Cardiac muscle cell (in vitro differentiated cells and primary cell): Measurements from ENCODE around the gene MEX3A. TPM values are rescaled to one million over a fixed set of nuclear protein-coding genes. Genes with fewer than 3 reads are reported as not detected.
A peak's percentile ranks its signal among the peaks of the same experiment; 100 is the strongest.
"Not testable (repeated sequence)": the region's sequence is repeated elsewhere in the genome, so short reads cannot be mapped to it uniquely, and the experiment has no call there.

Experiments
- DNase-seq, 2 donors: peaks; one replicate each; pipeline versions ENCODE4 v3.0.0 to v3.0.0-alpha.2; 2010 to 2017; ENCODE audit warnings: low read depth in 1 of 2, low spot score in 1 of 2
- H3K27ac ChIP-seq: fragments of 200-600 bp; sonication (generic); 2 replicates; pipeline ENCODE4 v1.5.1; 2016
- H3K27me3 ChIP-seq: fragments of 200-600 bp; sonication (generic); 2 replicates; pipeline ENCODE4 v1.6.0; 2016; ENCODE audit warnings: control low read depth
- H3K36me3 ChIP-seq: fragments of 200-600 bp; sonication (generic); 2 replicates; pipeline ENCODE4 v1.5.1; 2016; ENCODE audit warnings: control low read depth
- H3K4me1 ChIP-seq: fragments of 200-600 bp; sonication (generic); 2 replicates; pipeline ENCODE4 v1.8.1; 2017; ENCODE audit warnings: low read depth, mild to moderate bottlenecking, mixed run types
- H3K4me3 ChIP-seq: fragments of 200-600 bp; sonication (generic); 2 replicates; pipeline ENCODE4 v1.5.1; 2016; ENCODE audit warnings: mild to moderate bottlenecking
- H3K9me3 ChIP-seq: fragments of 200-600 bp; sonication (generic); 2 replicates; pipeline ENCODE4 v1.5.1; 2017; ENCODE audit warnings: low read depth, mild to moderate bottlenecking, control low read depth
- CTCF ChIP-seq: IDR thresholded peaks from 2 replicates; pipeline ENCODE4 v1.5.1; 2012; ENCODE audit warnings: low read depth, mild to moderate bottlenecking, low read length
- polyA plus RNA-seq: library from polyadenylated mRNA; unstranded; fragments of >200 nt; fragmentation: Nextera tagmentation; extraction: Ambion mirVana; gene quantifications from 2 replicates; pipeline ENCODE4 v1.2.1, GENCODE V29; 2016
- total RNA-seq: library from RNA; depleted of rRNA; stranded (reverse); fragments of >200 nt; gene quantifications from 2 replicates; pipeline ENCODE4 v1.2.3, GENCODE V29; 2016

MEX3A gene
- total and polyA plus RNA-seq, 2 experiments from 2014 or later = 17.2 to 58.6 TPM

- no peak overlapping the region for H3K27ac ChIP-seq
- H3K4me3 ChIP-seq = no peak overlapping the region
- peak; percentile 2 for TF ChIP-seq CTCF
- peaks cover 52% of the 10 kb centered on the region for H3K4me1 ChIP-seq
- DNase-seq = no peak
- H3K9me3 ChIP-seq = no peaks in the 10 kb centered on the region
- no peaks in the 10 kb centered on the region for H3K27me3 ChIP-seq
- no peaks in the 10 kb centered on the region for H3K36me3 ChIP-seq
Measured at GRCh38 chr1:156119503-156120209, 37.4 kb upstream of the MEX3A start.

- H3K9me3 ChIP-seq = no peaks in the 10 kb centered on the region
- no peaks in the 10 kb centered on the region for H3K36me3 ChIP-seq
- H3K4me1 ChIP-seq = peaks cover 41% of the 10 kb centered on the region
- H3K27me3 ChIP-seq = no peaks in the 10 kb centered on the region
- no peak for TF ChIP-seq CTCF
- no peak overlapping the region for H3K4me3 ChIP-seq
- DNase-seq = no peak
- peak overlapping the region; percentile 3 for H3K27ac ChIP-seq
Measured at GRCh38 chr1:156118177-156118868, 36.1 kb upstream of the MEX3A start.

- Histone ChIP-seq H3K27ac (peak overlapping the region; percentile 3), H3K36me3 (no peaks in the 10 kb centered on the region), H3K27me3 (no peaks in the 10 kb centered on the region), H3K4me3 (no peak overlapping the region), H3K9me3 (no peaks in the 10 kb centered on the region), H3K4me1 (peaks cover 33% of the 10 kb centered on the region)
- no peak for DNase-seq
- no peak for TF ChIP-seq CTCF
Measured at GRCh38 chr1:156117414-156118176, 35.3 kb upstream of the MEX3A start.

GRCh38 chr1:156116731-156117130 lies 34.5 kb upstream of the MEX3A start:
- not testable (repeated sequence) for H3K27ac ChIP-seq, H3K36me3 ChIP-seq, H3K27me3 ChIP-seq, H3K4me3 ChIP-seq, DNase-seq, H3K9me3 ChIP-seq
- H3K4me1 ChIP-seq = peaks cover 25% of the 10 kb centered on the region

GRCh38 chr1:156115514-156116374 lies 33.5 kb upstream of the MEX3A start:
- Histone ChIP-seq H3K36me3 (no peaks in the 10 kb centered on the region), H3K27me3 (no peaks in the 10 kb centered on the region)
- no peak for TF ChIP-seq CTCF

More at GRCh38 chr1:156115514-156116374, 33.5 kb upstream of the MEX3A start:
- Histone ChIP-seq H3K4me1 (peaks cover 17% of the 10 kb centered on the region), H3K9me3 (no peaks in the 10 kb centered on the region), H3K27ac (peak overlapping the region; percentile 84), H3K4me3 (peak overlapping the region; percentile 74)
- DNase-seq = peak; percentile 79 to 86
